HUES48 (cell line): ENCODE measurements around the gene EPS15.
"Not testable (repeated sequence)": the region's sequence is repeated elsewhere in the genome, so short reads cannot be mapped to it uniquely, and the experiment has no call there.

Experiments
- H3K27ac ChIP-seq: one replicate; pipeline ENCODE4 v1.7.0; 2013; ENCODE audit warnings: low read depth, low read length, inconsistent platforms
- H3K27me3 ChIP-seq: 2 replicates; pipeline ENCODE4 v1.6.1; 2013; ENCODE audit warnings: mild to moderate bottlenecking, low read length; ENCODE audit not compliant: control insufficient read depth, insufficient read depth
- H3K36me3 ChIP-seq: 2 replicates; pipeline ENCODE4 v1.6.1; 2013; ENCODE audit warnings: low read length; ENCODE audit not compliant: control insufficient read depth, insufficient read depth
- H3K4me1 ChIP-seq: 2 replicates; pipeline ENCODE4 v1.6.1; 2013; ENCODE audit warnings: mild to moderate bottlenecking, low read length; ENCODE audit not compliant: control insufficient read depth, insufficient read depth
- H3K4me3 ChIP-seq: 2 replicates; pipeline ENCODE4 v1.5.1; 2013; ENCODE audit warnings: mild to moderate bottlenecking, low read depth, low read length
- H3K9ac ChIP-seq: 2 replicates; pipeline ENCODE4 v1.6.1; 2013; ENCODE audit warnings: mild to moderate bottlenecking, low read depth, low read length, moderate library complexity
- H3K9me3 ChIP-seq: 2 replicates; pipeline ENCODE4 v1.6.1; 2013; ENCODE audit warnings: low read length; ENCODE audit not compliant: control insufficient read depth, insufficient read depth

The EPS15 gene

DNA sequence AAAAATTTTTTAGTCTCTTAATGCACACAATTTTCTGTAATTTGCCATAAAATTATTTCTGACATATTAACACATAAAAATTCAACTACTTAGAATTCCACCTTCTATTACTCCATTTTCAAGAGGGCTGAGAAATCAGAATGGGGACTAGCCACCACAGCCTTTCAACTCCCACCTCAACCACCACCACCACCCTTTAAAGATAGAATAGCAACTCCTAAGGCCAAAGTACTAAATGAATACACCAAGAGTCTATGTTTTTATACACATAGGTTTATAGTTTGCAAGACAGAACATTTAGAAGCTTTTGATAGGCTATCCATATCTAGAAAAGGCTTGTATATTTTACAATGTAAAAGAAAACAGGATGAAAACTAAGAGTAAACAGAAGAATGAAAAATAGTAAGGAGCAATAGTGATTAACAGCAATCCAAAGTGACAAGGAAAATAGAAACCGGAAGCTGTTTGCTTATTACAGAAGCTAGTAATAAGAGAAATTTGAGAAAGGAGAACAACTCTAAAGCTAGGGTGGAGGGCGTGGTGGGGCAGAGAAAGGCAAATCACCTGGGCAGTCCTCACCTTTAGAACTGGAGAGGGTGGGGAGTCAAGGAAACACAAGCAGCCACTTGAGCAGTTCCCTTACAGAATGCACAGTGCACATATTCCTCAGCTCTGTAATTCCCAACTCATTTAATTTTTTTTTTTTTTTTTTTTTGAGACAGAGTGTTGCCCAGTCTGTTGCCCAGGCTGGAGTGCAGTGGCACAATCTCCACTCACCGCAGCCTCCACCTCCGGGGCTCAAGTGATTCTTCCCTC is 27.7 kb downstream of the EPS15 start:
- H3K4me1 ChIP-seq, result peaks cover 5% of the 10 kb centered on the region; the same call in 1 of the 2 replicates

DNA sequence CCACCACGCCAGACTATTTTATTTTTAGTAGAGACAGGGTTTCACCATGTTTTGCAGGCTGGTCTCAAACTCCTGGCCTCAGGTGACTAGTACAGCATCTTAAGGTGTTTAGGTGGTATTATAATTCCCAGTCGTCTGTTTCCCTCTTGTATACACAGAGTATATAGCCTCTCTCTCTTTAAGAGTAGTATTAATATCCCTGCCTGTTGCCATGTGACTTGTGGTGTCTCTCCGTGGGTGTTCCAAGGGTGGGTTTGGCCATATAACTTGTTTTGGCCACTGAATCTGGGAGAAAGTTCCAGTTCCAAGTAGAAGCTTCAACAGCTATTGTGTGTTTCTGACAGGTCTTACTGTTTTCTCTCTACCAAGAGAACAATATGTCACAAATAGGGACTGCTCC is 29.6 kb downstream of the EPS15 start:
- no peaks in the 10 kb centered on the region for H3K36me3 ChIP-seq
- no peaks in the 10 kb centered on the region for H3K27me3 ChIP-seq
- no peak overlapping the region for H3K27ac ChIP-seq
- H3K4me3 ChIP-seq, result no peak overlapping the region
- H3K9me3 ChIP-seq, result no peaks in the 10 kb centered on the region
- peaks cover 5% of the 10 kb centered on the region; the same call in 1 of the 2 replicates for H3K4me1 ChIP-seq
- H3K9ac ChIP-seq, result no peak overlapping the region

More for the DNA sequence above, 27.7 kb downstream of the EPS15 start:
- Histone ChIP-seq H3K4me3 (no peak overlapping the region), H3K27me3 (no peaks in the 10 kb centered on the region), H3K36me3 (no peaks in the 10 kb centered on the region), H3K27ac (no peak overlapping the region), H3K9me3 (no peaks in the 10 kb centered on the region), H3K9ac (no peak overlapping the region)

DNA sequence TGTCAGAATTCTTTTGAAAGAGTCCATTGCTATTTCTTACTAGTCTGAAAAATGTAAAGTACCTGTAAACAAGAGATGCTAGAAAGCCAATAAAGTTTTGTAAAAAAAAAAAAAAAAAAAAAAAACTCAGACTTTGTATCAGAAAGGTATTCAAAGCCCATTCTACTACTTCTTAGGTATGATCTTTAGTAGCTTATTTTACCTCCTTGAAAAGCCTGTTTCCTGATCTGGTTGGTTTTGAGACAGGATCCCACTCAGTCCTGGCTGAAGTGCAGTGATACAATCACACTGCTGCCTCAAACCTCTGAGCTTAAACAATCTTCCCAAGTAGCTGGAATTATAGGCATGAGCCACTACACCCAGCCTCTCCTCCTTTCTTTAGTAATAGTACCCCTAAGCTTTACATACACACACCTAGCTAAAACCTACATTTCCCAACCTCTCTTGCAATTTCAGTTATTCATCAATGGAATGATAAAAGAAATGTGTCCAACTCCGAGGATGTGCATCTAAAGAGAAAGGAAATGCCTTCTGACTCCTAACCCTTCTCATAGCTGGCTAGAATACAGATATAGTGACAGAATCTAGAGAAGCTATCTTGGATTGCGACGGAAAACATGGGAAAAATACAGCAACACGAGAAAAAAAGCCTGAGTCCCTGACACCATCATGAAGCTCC is 30.6 kb downstream of the EPS15 start:
- H3K4me1 ChIP-seq, result peaks cover 5% of the 10 kb centered on the region; the same call in 1 of the 2 replicates
- no peaks in the 10 kb centered on the region for H3K9me3 ChIP-seq
- no peak overlapping the region for H3K27ac ChIP-seq
- H3K4me3 ChIP-seq, result no peak overlapping the region
- no peak overlapping the region for H3K9ac ChIP-seq
- no peaks in the 10 kb centered on the region for H3K36me3 ChIP-seq
- no peaks in the 10 kb centered on the region for H3K27me3 ChIP-seq

DNA sequence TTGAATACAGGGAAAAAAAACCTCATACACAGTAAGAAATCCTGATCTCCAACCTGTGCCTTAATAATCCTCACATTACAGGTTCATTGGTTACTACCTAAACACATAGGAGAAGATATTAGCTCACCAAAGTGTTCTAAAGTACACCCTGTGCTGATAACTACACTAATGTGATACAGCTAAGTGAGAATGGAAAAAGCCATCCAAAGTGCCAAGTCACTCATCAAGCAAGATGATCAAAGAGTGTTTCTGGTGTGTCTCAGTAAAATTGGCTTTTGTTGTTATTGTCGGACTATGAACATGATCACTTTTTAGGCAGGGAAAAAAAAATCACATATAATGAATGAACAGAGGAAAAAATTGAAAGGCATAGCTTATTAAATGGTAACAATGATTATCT is 31.4 kb downstream of the EPS15 start:
- H3K4me3 ChIP-seq, result no peak overlapping the region
- no peaks in the 10 kb centered on the region for H3K27me3 ChIP-seq
- H3K9me3 ChIP-seq, result no peaks in the 10 kb centered on the region
- no peak overlapping the region for H3K27ac ChIP-seq
- H3K36me3 ChIP-seq, result no peaks in the 10 kb centered on the region
- no peak overlapping the region for H3K9ac ChIP-seq
- peaks cover 5% of the 10 kb centered on the region; the same call in 1 of the 2 replicates for H3K4me1 ChIP-seq

DNA sequence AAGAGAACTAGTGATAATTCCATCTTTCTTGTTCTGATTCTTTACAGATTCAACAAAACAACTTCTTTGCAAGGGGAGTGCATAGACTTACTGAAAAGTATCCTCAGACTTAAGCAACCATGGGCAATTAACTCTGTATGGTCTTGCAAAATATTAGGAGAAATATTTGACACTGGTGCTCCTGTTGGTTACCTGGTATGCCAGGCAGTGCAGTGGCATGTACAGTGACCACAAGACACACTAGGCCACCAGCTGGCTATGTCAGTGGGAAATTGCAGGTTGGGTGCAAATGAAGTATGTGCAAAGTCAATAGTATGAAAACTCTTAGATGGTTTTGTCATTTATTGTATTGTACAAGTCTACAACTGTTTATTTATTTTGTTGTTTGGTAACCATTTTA is 34.5 kb downstream of the EPS15 start:
- no peak overlapping the region for H3K4me3 ChIP-seq
- H3K9me3 ChIP-seq, result no peaks in the 10 kb centered on the region
- H3K27ac ChIP-seq, result no peak overlapping the region
- H3K36me3 ChIP-seq, result no peaks in the 10 kb centered on the region; the same call in 1 of the 2 replicates
- no peak overlapping the region for H3K9ac ChIP-seq
- H3K27me3 ChIP-seq, result no peaks in the 10 kb centered on the region
- peaks cover 5% of the 10 kb centered on the region; the same call in 1 of the 2 replicates for H3K4me1 ChIP-seq

DNA sequence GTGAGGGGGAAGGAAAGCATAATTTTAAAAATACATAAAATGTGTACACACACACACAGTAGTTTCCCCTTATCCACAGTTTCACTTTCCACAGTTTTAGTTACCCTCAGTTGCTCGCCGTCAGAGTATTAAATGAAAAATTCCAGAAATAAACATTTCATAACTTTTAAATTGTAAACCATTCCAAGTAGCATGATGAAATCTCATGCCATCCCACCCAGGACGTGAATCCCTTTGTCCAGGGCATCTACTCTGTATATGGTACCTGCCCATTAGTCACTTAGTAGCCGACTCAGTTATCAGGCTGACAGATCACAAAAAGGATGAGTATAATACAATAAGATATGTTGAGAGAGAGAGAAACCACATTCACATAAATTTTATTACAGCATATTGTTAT is 36.2 kb downstream of the EPS15 start:
- Histone ChIP-seq H3K36me3 (no peaks in the 10 kb centered on the region; the same call in 1 of the 2 replicates), H3K9me3 (no peaks in the 10 kb centered on the region), H3K27ac (no peak overlapping the region), H3K4me3 (no peak overlapping the region), H3K27me3 (no peaks in the 10 kb centered on the region), H3K4me1 (no peaks in the 10 kb centered on the region), H3K9ac (no peak overlapping the region)

DNA sequence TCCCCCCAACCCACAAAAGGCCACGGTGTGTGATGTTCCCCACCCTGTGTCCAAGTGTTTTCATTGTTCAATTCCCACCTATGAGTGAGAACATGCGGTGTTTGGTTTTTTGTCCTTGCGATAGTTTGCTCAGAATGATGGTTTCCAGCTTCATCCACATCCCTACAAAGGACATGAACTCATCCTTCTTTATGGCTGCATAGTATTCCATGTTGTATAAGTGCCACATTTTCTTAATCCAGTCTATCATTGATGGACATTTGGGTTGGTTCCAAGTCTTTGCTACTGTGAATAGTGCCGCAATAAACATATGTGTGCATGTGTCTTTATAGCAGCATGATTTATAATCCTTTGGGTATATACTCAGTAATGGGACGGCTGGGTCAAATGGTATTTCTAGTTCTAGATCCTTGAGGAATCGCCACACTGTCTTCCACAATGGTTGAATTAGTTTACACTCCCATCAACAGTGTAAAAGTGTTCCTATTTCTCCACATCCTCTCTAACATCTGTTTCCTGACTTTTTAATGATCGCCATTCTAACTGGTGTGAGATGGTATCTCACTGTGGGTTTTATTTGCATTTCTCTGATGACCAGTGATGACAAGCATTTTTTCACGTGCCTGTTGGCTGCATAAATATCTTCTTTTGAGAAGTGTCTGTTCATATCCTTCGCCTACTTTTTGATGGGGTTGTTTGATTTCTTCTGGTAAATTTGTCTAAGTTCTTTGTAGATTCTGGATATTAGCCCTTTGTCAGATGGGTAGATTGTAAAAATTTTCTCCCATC is 44.0 kb downstream of the EPS15 start:
- H3K36me3 ChIP-seq, result peaks cover 22% of the 10 kb centered on the region
- H3K9me3 ChIP-seq, result not testable (repeated sequence)

DNA sequence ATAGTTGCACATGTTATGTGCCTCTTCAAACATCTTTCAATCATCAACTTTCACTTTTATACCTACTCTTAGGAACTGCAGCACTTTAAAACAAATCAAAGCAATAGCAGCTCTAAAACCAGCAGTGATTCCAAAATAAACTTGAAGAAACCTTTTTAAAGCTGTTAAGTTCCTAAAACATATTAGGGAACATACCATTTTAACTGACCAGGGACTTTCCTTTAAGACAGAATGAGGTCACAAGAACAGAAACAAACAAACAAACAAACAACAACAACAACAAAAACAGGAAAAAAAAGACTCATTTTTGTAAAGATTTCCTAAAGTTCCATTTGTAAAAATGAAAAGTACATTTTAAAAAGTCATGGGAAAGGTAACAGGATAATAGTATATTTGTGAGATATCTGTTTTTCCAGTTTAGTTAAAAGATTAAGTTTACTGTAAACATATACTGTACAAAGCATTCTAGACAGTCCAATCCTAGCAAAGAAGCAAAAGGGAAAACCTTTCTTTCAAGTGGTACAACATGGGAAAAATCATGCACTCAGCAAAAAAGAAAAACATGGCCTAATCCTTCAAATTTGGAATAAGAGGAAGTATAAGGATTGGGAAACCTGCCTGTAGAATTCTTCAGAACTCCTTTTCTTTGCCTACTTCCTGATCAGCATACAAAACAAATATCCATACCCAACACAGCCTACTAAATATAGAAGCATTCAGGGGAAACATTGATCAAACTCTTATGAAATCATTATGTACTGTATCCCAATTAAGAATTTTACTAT is 45.5 kb downstream of the EPS15 start:
- Histone ChIP-seq H3K4me1 (no peaks in the 10 kb centered on the region), H3K36me3 (peaks cover 25% of the 10 kb centered on the region), H3K9ac (no peak overlapping the region), H3K4me3 (no peak overlapping the region), H3K27me3 (no peaks in the 10 kb centered on the region), H3K27ac (no peak overlapping the region), H3K9me3 (no peaks in the 10 kb centered on the region)

More for the DNA sequence above, 44.0 kb downstream of the EPS15 start:
- not testable (repeated sequence) for H3K9ac ChIP-seq, H3K27ac ChIP-seq, H3K4me3 ChIP-seq, H3K4me1 ChIP-seq, H3K27me3 ChIP-seq

DNA sequence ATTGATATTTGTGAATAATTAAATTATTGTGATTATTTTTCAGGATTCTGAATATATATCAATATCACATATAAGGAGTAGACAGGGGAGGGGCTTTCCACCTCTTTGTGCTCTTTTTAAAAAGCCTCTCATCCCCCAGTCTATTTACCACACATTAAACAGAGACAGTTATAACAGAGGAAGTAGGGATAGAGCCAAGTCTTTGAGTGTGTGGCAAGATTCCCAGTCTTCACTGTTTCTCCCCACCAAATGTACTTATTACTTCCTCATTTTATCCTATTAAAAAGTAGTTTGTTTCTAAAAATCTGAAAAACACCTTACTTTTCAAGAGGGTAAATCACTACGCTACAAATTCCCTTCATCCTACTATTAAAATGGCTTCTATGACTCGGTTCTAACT is 46.7 kb downstream of the EPS15 start:
- Histone ChIP-seq H3K27me3 (no peaks in the 10 kb centered on the region), H3K9ac (no peak overlapping the region), H3K9me3 (no peaks in the 10 kb centered on the region), H3K4me1 (no peaks in the 10 kb centered on the region), H3K36me3 (peaks cover 25% of the 10 kb centered on the region), H3K4me3 (no peak overlapping the region), H3K27ac (no peak overlapping the region)

DNA sequence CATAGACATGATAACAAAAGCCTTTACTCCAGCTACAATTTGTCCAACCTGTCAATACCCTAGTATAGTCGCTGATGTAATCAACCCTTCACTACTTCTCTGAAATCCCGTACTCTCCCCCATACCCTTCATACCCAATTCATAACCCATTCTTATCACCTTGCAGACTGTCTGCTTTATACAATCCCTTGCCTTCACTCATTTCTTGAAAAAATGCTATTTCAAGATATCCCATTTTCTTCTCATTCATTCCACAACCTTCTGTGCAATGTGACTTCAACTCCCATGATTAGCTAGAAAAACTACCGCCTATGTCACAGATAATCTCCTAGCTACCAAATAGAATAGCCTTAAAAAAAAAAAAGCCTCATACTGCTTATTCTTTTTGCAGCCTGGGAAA is 49.5 kb downstream of the EPS15 start:
- no peaks in the 10 kb centered on the region for H3K4me1 ChIP-seq
- H3K27me3 ChIP-seq, result no peaks in the 10 kb centered on the region
- no peak overlapping the region for H3K4me3 ChIP-seq
- H3K27ac ChIP-seq, result no peak overlapping the region
- no peaks in the 10 kb centered on the region for H3K9me3 ChIP-seq
- no peak overlapping the region for H3K9ac ChIP-seq
- H3K36me3 ChIP-seq, result peaks cover 25% of the 10 kb centered on the region
